Measurements from ENCODE around the gene LRRK1. TPM values are rescaled to one million over a fixed set of nuclear protein-coding genes. Genes with fewer than 3 reads are reported as not detected.

LRRK1 gene
- total RNA-seq, 2 donors from 2014 or later: 0.74 to 1.2 TPM

DNA sequence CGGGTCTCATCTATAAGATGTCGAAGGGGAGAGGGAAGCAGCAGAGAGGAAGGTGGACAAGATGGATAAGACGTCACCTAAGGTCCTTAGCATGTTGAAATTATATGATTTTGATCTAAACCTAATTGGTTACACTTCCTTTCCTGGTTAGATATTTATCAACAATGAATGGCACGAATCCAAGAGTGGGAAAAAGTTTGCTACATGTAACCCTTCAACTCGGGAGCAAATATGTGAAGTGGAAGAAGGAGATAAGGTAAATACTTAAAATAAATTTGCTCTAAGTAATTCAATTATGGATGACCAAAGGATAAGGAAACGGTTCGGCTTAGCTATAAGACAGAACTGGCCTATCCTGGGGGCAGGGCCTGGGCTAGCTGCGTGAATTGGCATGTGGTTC, 34.0 kb upstream of the LRRK1 start:
- Mint-ChIP-seq H3K36me3 (ENCODE audit: insufficient read depth in 2 of 2) (no peaks in the 10 kb centered on the region), H3K4me3 (no peak overlapping the region), H3K9me3 (no peaks in the 10 kb centered on the region), H3K4me1 (ENCODE audit: low read depth) (no peaks in the 10 kb centered on the region), H3K27ac (no peak overlapping the region), H3K27me3 (ENCODE audit: low read depth) (peaks cover 68% of the 10 kb centered on the region)
- DNase-seq (no peak), ATAC-seq (replicated peaks in 1 of 2) (no peak)

DNA sequence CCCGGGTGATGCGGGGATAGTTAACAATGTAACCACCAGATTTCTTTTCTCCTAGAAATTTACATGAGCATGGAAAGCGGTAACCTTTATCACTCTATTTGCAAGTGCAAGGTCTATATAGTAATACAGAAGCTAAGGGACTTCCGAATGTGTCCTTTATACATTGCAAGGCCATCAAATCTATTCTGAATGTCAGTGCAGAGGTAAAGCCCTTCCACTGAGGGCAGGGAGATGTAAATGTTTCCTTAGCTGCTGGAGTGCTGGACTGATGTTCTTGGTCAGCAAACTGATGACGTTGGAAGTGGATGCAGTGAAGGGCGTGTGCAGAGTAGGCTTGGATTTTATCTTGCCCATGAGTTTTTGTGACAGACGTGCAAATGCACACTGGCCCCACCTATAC, 33.3 kb upstream of the LRRK1 start:
- Mint-ChIP-seq H3K27me3 (ENCODE audit: low read depth) (peaks cover 68% of the 10 kb centered on the region), H3K4me3 (no peak overlapping the region), H3K9me3 (no peaks in the 10 kb centered on the region), H3K4me1 (ENCODE audit: low read depth) (no peaks in the 10 kb centered on the region), H3K36me3 (ENCODE audit: insufficient read depth in 2 of 2) (no peaks in the 10 kb centered on the region), H3K27ac (no peak overlapping the region)
- DNase-seq (no peak), ATAC-seq (replicated peaks in 1 of 2) (no peak)

DNA sequence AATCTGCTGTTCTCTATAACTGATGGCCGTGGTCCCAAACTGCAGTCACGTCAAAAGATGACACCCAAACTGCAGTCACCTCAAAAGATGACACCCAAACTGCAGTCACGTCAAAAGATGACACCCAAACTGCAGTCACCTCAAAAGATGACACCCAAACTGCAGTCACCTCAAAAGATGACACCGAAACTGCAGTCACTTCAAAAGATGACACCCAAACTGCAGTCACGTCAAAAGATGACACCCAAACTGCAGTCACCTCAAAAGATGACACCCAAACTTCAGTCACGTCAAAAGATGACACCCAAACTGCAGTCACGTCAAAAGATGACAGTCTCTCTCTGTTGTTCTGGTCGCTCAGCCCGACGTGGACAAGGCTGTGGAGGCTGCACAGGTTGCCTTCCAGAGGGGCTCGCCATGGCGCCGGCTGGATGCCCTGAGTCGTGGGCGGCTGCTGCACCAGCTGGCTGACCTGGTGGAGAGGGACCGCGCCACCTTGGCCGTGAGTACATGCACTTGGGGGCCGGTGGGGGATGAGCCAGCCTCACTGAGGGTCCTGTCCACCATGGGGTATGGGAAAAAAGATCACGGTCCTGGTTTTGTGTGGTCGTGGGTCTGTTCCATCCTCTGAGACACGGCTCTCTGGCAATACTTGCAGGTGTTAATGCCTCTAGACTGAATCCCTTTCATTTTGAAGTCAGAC, 31.8 kb upstream of the LRRK1 start:
- Mint-ChIP-seq H3K27ac (no peak overlapping the region), H3K36me3 (ENCODE audit: insufficient read depth in 2 of 2) (no peaks in the 10 kb centered on the region), H3K4me3 (no peak overlapping the region), H3K4me1 (ENCODE audit: low read depth) (no peaks in the 10 kb centered on the region), H3K27me3 (ENCODE audit: low read depth) (peaks cover 61% of the 10 kb centered on the region), H3K9me3 (no peaks in the 10 kb centered on the region)
- DNase-seq: no peak
- ATAC-seq (replicated peaks in 1 of 2): no peak

DNA sequence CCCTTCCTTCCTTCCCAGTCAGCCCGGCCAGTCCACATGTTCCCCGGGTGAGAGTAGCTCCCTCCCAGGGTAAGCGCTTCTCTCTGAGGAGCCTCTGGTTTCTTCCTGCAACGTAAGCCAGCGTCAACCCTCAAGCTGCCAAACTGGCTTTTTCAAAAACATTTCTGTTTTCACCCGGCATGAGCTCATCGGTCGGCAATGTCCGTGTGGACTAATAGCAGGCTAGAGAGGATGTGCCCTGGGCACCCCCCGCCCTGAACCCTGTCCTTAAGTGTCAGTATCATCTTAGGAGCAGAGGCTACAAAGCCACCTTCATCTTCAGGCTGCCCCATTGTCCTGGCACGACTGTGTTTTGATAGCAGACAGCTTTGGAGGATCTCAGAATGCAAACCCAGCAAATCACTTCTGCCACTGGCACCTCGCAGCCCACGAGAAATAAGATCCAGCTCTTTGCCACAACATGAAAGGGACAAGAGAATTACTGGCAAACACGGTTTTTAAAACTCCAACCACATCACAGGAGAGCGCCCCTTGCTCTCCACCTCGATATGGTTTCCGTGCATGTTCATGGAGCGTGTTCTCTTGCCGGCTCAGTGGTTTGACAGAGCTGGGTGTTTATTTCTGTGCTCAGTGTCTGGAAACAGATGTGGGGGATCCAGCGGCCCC, 29.6 kb upstream of the LRRK1 start:
- no peak overlapping the region for H3K27ac Mint-ChIP-seq
- no peaks in the 10 kb centered on the region for H3K9me3 Mint-ChIP-seq
- H3K4me3 Mint-ChIP-seq: no peak overlapping the region
- H3K4me1 Mint-ChIP-seq (ENCODE audit: low read depth): no peaks in the 10 kb centered on the region
- DNase-seq (no peak), ATAC-seq (replicated peaks in 1 of 2) (no peak)
- H3K36me3 Mint-ChIP-seq (ENCODE audit: insufficient read depth in 2 of 2): no peaks in the 10 kb centered on the region
- H3K27me3 Mint-ChIP-seq (ENCODE audit: low read depth): peaks cover 58% of the 10 kb centered on the region

DNA sequence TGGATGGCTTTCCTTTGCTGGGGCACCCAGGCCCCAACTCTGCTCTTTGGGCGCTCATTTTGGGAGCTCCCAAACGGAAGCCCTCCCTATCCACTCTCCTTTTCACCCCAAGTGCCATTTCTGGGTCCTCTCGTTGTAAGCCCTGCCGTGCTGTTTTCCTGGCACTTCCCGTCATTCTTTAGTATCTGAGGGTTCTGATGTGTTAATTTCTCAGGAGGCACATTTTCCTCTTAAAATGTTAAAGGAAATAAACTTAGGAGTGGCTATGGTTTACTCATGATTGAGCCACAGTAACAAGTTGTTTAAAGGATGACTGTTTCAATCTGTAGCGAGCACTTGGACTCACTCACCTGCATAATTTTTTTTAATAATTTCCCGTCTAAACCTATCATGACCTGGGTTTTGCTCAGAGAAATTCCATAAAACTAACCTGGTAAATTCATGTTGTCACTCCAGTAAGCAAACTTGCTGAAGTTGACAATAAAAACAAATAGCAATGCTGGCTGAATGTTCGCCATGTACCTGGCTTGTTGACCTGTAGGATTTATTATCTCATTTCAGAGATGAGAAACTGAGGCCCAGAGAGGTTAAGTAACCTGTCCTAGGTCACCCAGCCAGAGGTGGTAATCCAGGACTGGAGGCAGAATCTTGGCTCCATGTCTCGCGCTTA, 29.0 kb upstream of the LRRK1 start:
- H3K36me3 Mint-ChIP-seq (ENCODE audit: insufficient read depth in 2 of 2): no peaks in the 10 kb centered on the region
- no peaks in the 10 kb centered on the region for H3K9me3 Mint-ChIP-seq
- peaks cover 58% of the 10 kb centered on the region for H3K27me3 Mint-ChIP-seq (ENCODE audit: low read depth)
- no peak overlapping the region for H3K27ac Mint-ChIP-seq
- ATAC-seq (replicated peaks in 1 of 2) (no peak), DNase-seq (no peak)
- H3K4me1 Mint-ChIP-seq (ENCODE audit: low read depth): no peaks in the 10 kb centered on the region
- no peak overlapping the region for H3K4me3 Mint-ChIP-seq

GRCh38 chr15:100890850-100891249, 28.3 kb upstream of the LRRK1 start:
- no peaks in the 10 kb centered on the region for H3K36me3 Mint-ChIP-seq (ENCODE audit: insufficient read depth in 2 of 2)
- H3K27ac Mint-ChIP-seq: no peak overlapping the region
- peaks cover 52% of the 10 kb centered on the region for H3K27me3 Mint-ChIP-seq (ENCODE audit: low read depth)
- ATAC-seq (replicated peaks in 1 of 2) (no peak), DNase-seq (no peak)
- H3K4me1 Mint-ChIP-seq (ENCODE audit: low read depth): no peaks in the 10 kb centered on the region
- H3K9me3 Mint-ChIP-seq: no peaks in the 10 kb centered on the region
- H3K4me3 Mint-ChIP-seq: no peak overlapping the region

DNA sequence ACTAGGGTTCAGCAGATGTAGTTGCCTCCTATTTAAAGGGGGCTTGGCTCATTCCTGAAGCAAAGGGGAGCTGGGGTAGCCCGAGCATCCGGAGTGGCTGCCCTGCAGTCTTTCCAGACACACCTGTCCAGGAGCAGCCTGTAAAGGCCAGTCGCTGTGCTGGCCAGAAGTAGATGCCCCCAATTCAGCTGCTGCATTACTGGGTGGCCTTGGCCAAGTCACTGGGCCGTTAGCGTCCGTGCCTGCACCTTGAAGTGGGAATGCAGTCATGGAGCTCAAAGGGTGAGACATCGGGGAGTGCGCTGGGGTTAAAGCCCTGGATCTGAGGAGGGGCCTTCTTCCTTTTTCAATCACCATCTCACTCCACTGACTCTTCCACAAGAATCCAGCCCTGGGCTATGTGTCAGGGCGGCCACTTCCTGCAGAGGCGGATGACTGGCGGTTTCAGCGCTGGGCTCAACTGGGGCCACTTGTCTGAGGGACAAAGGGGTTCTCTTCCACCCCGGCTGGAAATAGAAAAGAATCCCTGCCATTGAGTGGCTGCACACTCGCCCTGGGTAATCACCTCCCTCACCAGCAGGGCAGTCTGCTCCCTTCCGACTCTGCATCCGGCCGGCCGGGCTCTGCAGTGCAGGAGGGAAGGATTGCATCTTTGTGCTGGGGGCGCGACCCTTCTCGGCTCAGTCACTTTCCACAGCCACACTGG, 27.7 kb upstream of the LRRK1 start:
- ATAC-seq (replicated peaks in 1 of 2): no peak
- peaks cover 50% of the 10 kb centered on the region for H3K27me3 Mint-ChIP-seq (ENCODE audit: low read depth)
- H3K9me3 Mint-ChIP-seq: no peaks in the 10 kb centered on the region
- no peaks in the 10 kb centered on the region for H3K36me3 Mint-ChIP-seq (ENCODE audit: insufficient read depth in 2 of 2)
- H3K27ac Mint-ChIP-seq: no peak overlapping the region
- no peak for DNase-seq
- no peak overlapping the region for H3K4me3 Mint-ChIP-seq
- H3K4me1 Mint-ChIP-seq (ENCODE audit: low read depth): no peaks in the 10 kb centered on the region

DNA sequence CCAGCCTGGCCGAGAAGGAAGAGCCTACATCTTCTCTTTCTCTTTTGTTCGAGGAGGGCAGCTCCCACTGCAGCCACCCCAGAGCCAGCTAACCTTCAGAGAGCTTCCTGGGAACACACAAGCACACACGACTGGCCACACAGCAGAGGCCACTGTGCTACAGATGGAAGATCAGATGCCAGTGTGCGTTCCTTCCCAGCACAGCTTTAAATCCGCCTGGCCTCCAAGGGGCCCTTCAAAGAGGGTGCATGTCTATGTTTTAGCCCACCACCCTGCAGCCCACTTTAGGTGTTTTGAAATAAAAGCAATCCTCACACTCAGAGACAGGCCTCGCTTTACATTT, 27.2 kb upstream of the LRRK1 start:
- no peaks in the 10 kb centered on the region for H3K9me3 Mint-ChIP-seq
- H3K4me1 Mint-ChIP-seq (ENCODE audit: low read depth): no peaks in the 10 kb centered on the region
- no peak overlapping the region for H3K4me3 Mint-ChIP-seq
- ATAC-seq (replicated peaks in 1 of 2): no peak
- peaks cover 50% of the 10 kb centered on the region for H3K27me3 Mint-ChIP-seq (ENCODE audit: low read depth)
- no peak overlapping the region for H3K27ac Mint-ChIP-seq
- H3K36me3 Mint-ChIP-seq (ENCODE audit: insufficient read depth in 2 of 2): no peaks in the 10 kb centered on the region
- no peak for DNase-seq

GRCh38 chr15:100893261-100893963, 25.7 kb upstream of the LRRK1 start:
- Mint-ChIP-seq H3K9me3 (no peaks in the 10 kb centered on the region), H3K4me1 (ENCODE audit: low read depth) (no peaks in the 10 kb centered on the region), H3K4me3 (no peak overlapping the region), H3K36me3 (ENCODE audit: insufficient read depth in 2 of 2) (no peaks in the 10 kb centered on the region), H3K27me3 (ENCODE audit: low read depth) (peaks cover 51% of the 10 kb centered on the region), H3K27ac (no peak overlapping the region)
- DNase-seq (no peak), ATAC-seq (replicated peaks in 1 of 2) (no peak)

- no peaks in the 10 kb centered on the region for H3K9me3 Mint-ChIP-seq
- H3K4me3 Mint-ChIP-seq: no peak overlapping the region
- peaks cover 51% of the 10 kb centered on the region for H3K27me3 Mint-ChIP-seq (ENCODE audit: low read depth)
- no peak for DNase-seq
- H3K36me3 Mint-ChIP-seq (ENCODE audit: insufficient read depth in 2 of 2): no peaks in the 10 kb centered on the region
- ATAC-seq (replicated peaks in 1 of 2): no peak
- no peak overlapping the region for H3K27ac Mint-ChIP-seq
- no peaks in the 10 kb centered on the region for H3K4me1 Mint-ChIP-seq (ENCODE audit: low read depth)
Measured at GRCh38 chr15:100893964-100894295, 25.2 kb upstream of the LRRK1 start.

GRCh38 chr15:100895721-100896120, 23.4 kb upstream of the LRRK1 start:
- H3K27me3 Mint-ChIP-seq (ENCODE audit: low read depth): peaks cover 42% of the 10 kb centered on the region
- H3K4me3 Mint-ChIP-seq: no peak overlapping the region
- H3K27ac Mint-ChIP-seq: no peak overlapping the region
- no peaks in the 10 kb centered on the region for H3K4me1 Mint-ChIP-seq (ENCODE audit: low read depth)
- no peak for ATAC-seq (replicated peaks in 1 of 2)
- H3K9me3 Mint-ChIP-seq: no peaks in the 10 kb centered on the region
- H3K36me3 Mint-ChIP-seq (ENCODE audit: insufficient read depth in 2 of 2): no peaks in the 10 kb centered on the region
- no peak for DNase-seq

- H3K27me3 Mint-ChIP-seq (ENCODE audit: low read depth): peaks cover 34% of the 10 kb centered on the region
- no peaks in the 10 kb centered on the region for H3K4me1 Mint-ChIP-seq (ENCODE audit: low read depth)
- H3K9me3 Mint-ChIP-seq: no peaks in the 10 kb centered on the region
- ATAC-seq (replicated peaks in 1 of 2) (no peak), DNase-seq (no peak)
- H3K4me3 Mint-ChIP-seq: no peak overlapping the region
- H3K36me3 Mint-ChIP-seq (ENCODE audit: insufficient read depth in 2 of 2): no peaks in the 10 kb centered on the region
- H3K27ac Mint-ChIP-seq: no peak overlapping the region
Measured at GRCh38 chr15:100897221-100898151, 21.7 kb upstream of the LRRK1 start.

Measured in activated T-cell treated with anti-CD3 and anti-CD28 coated beads, Interleukin-2, amount 50 U/mL, for 72 hours (primary cell).